Measurements from ENCODE around the gene CCDC93. TPM values are rescaled to one million over a fixed set of nuclear protein-coding genes. Genes with fewer than 3 reads are reported as not detected.

The CCDC93 gene
- polyA plus RNA-seq, 1 donor (not counting 4 experiments of a cell fraction or from before 2014, with no cell fraction given): 21.3 TPM

DNA sequence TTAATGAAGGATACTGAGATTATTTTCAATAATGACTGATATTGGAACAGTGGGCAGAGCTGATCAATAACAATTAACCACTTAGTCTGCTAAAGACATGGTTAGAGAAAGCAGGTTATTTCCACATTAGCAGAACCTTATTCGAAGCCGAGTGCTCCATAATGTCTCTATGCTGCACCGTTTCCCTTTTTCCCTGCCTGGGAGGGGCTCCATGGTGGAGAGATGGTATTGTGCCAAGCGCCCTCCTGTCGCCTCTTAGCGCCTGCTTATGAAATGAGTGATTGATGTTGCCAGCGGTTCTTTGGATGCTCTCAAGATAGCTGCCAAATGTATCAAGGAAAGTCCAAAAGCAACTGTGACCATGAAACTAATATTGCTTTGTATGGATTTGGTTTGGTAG is 39.8 kb upstream of the CCDC93 start:
- no peak overlapping the region for H3K27ac ChIP-seq (ENCODE audit: control insufficient read depth, insufficient read depth, low read length)
- H3K9me3 ChIP-seq (ENCODE audit: control insufficient read depth, low read depth, low read length): no peaks in the 10 kb centered on the region
- H3K27me3 ChIP-seq (ENCODE audit: control insufficient read depth, extremely low read depth, insufficient read depth, low read length): no peaks in the 10 kb centered on the region
- H4K20me1 ChIP-seq (ENCODE audit: control insufficient read depth, extremely low read depth, insufficient read depth, low read length): no peaks in the 10 kb centered on the region
- dilution Hi-C loops (cut with MboI; ENCODE audit: extremely low pct_ligation_motif_present, low sequenced_read_pairs): no loop called here
- no peaks in the 10 kb centered on the region for H3K79me2 ChIP-seq (ENCODE audit: control insufficient read depth, insufficient read depth, low read length)
- no peaks in the 10 kb centered on the region for H3K9me1 ChIP-seq (ENCODE audit: control insufficient read depth, extremely low read depth, insufficient read depth, low read length)
- FAIRE-seq (no peak), DNase-seq (ENCODE audit: low read depth, low spot score) (no peak)
- H3K4me2 ChIP-seq (ENCODE audit: control insufficient read depth, extremely low read depth, insufficient read depth, low read depth, low read length): no peak overlapping the region
- TF ChIP-seq, protein P1, sequence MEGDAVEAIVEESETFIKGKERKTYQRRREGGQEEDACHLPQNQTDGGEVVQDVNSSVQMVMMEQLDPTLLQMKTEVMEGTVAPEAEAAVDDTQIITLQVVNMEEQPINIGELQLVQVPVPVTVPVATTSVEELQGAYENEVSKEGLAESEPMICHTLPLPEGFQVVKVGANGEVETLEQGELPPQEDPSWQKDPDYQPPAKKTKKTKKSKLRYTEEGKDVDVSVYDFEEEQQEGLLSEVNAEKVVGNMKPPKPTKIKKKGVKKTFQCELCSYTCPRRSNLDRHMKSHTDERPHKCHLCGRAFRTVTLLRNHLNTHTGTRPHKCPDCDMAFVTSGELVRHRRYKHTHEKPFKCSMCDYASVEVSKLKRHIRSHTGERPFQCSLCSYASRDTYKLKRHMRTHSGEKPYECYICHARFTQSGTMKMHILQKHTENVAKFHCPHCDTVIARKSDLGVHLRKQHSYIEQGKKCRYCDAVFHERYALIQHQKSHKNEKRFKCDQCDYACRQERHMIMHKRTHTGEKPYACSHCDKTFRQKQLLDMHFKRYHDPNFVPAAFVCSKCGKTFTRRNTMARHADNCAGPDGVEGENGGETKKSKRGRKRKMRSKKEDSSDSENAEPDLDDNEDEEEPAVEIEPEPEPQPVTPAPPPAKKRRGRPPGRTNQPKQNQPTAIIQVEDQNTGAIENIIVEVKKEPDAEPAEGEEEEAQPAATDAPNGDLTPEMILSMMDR (optimal IDR thresholded peaks at IDR 0.05 in 1 of 3, IDR thresholded peaks at IDR 0.05 in 1 of 3, conservative IDR thresholded peaks at IDR 0.05 in 1 of 3; ENCODE audit: extremely low read depth in 1 of 3, insufficient read depth in 2 of 3, low read length in 3 of 3): no peak
- no peak for TF ChIP-seq EZH2 (IDR thresholded peaks at IDR 0.05; ENCODE audit: low read length)
- no peaks in the 10 kb centered on the region for H3K4me1 ChIP-seq (ENCODE audit: control insufficient read depth, extremely low read depth, insufficient read depth, low read length)
- no peaks in the 10 kb centered on the region for H3K36me3 ChIP-seq (ENCODE audit: control insufficient read depth in 2 of 2, extremely low read depth in 1 of 2, insufficient read depth in 2 of 2, low read length in 2 of 2)
- H3K9ac ChIP-seq (ENCODE audit: control insufficient read depth, extremely low read depth, insufficient read depth, low read length): no peak overlapping the region
- H3K4me3 ChIP-seq (ENCODE audit: control insufficient read depth in 2 of 3, extremely low read depth in 1 of 3, insufficient read depth in 2 of 3, low read depth in 1 of 3, low read length in 3 of 3): no peak overlapping the region
- H2AFZ ChIP-seq (ENCODE audit: control insufficient read depth, low read length): no peak overlapping the region

DNA sequence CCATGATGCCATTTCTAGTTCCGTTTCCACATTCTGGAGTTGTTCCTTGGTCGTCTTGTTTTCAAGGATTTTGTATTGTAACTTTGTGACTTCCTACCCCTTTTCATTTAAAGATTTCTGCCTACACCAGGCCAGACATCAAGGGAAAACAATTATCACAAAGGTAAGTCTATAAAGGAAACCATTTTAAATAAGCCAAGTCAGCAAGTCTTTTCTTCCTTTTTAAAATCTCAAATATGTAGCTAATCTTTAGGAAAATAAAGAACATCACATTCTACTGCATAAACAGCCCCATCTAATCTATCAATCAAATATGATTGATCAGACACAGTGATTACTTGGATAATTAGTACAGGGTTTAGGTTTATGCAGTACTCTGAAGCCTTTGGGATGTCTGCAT is 38.6 kb upstream of the CCDC93 start:
- FAIRE-seq: no peak
- H4K20me1 ChIP-seq (ENCODE audit: control insufficient read depth, extremely low read depth, insufficient read depth, low read length): no peaks in the 10 kb centered on the region
- DNase-seq (ENCODE audit: low read depth, low spot score): no peak

More for the DNA sequence above, 38.6 kb upstream of the CCDC93 start:
- no peak overlapping the region for H2AFZ ChIP-seq (ENCODE audit: control insufficient read depth, low read length)
- dilution Hi-C loops (cut with MboI; ENCODE audit: extremely low pct_ligation_motif_present, low sequenced_read_pairs): no loop called here
- no peaks in the 10 kb centered on the region for H3K9me3 ChIP-seq (ENCODE audit: control insufficient read depth, low read depth, low read length)
- no peak overlapping the region for H3K4me3 ChIP-seq (ENCODE audit: control insufficient read depth in 2 of 3, extremely low read depth in 1 of 3, insufficient read depth in 2 of 3, low read depth in 1 of 3, low read length in 3 of 3)
- no peaks in the 10 kb centered on the region for H3K79me2 ChIP-seq (ENCODE audit: control insufficient read depth, insufficient read depth, low read length)
- peaks cover 9% of the 10 kb centered on the region for H3K4me1 ChIP-seq (ENCODE audit: control insufficient read depth, extremely low read depth, insufficient read depth, low read length)
- no peaks in the 10 kb centered on the region for H3K36me3 ChIP-seq (ENCODE audit: control insufficient read depth in 2 of 2, extremely low read depth in 1 of 2, insufficient read depth in 2 of 2, low read length in 2 of 2)
- no peaks in the 10 kb centered on the region for H3K27me3 ChIP-seq (ENCODE audit: control insufficient read depth, extremely low read depth, insufficient read depth, low read length)
- no peak overlapping the region for H3K9ac ChIP-seq (ENCODE audit: control insufficient read depth, extremely low read depth, insufficient read depth, low read length)
- H3K9me1 ChIP-seq (ENCODE audit: control insufficient read depth, extremely low read depth, insufficient read depth, low read length): no peaks in the 10 kb centered on the region
- H3K27ac ChIP-seq (ENCODE audit: control insufficient read depth, insufficient read depth, low read length): no peak overlapping the region
- TF ChIP-seq, protein P1 (optimal IDR thresholded peaks at IDR 0.05 in 1 of 3, IDR thresholded peaks at IDR 0.05 in 1 of 3, conservative IDR thresholded peaks at IDR 0.05 in 1 of 3; ENCODE audit: extremely low read depth in 1 of 3, insufficient read depth in 2 of 3, low read length in 3 of 3): no peak
- no peak for TF ChIP-seq EZH2 (IDR thresholded peaks at IDR 0.05; ENCODE audit: low read length)
- no peak overlapping the region for H3K4me2 ChIP-seq (ENCODE audit: control insufficient read depth, extremely low read depth, insufficient read depth, low read depth, low read length)
